SIG-M5 treated with dmso at 0.1 percent for 504 hours (cell line): ENCODE data around the gene TOX2.

Source experiments
- DNase-seq: peaks from one replicate; lab custom pipeline; 2025; ENCODE audit not compliant: unreplicated experiment; lab: John Stamatoyannopoulos, UW

TOX2 gene

GRCh38 chr20:43994486-43995100 lies 79.9 kb downstream of the TOX2 start:
- DNase-seq, result no peak

- no peak for DNase-seq
These were observed 81.0 kb downstream of the TOX2 start for GRCh38 chr20:43995645-43996044.

DNA sequence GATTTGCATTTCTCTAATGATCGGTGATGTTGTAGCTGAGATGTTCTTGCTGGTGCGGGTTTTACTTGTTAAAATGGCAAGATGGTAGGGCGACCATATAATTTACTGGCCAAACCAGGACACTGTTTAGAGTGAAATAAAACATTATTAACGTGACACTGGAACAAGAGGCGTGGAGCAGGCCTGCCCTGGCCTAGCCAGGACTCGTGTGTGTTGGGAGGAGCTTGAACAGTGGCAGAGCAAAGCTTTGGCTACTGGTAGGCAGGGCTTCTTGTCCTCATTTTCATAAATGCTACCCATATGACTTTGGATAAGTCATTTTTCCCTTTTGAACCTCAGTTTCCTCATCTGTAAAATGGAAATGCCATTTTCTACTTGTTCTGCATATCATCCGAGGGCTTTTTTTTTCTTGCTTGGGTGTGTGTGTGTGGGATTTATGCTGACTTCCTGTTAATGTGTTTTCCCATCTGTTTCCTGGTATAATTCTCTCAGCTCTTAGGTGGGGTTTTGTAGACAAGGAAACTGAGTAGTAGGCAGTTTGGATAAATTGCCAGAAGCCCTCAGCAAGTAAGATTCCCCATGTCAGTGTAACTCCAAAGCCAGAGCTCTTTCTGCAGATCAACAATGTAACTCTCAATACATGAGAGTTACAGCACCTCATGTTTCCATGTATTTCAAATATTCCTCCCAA lies 81.7 kb downstream of the TOX2 start:
- DNase-seq, result no peak

GRCh38 chr20:43999848-44000247 lies 85.2 kb downstream of the TOX2 start:
- no peak for DNase-seq

GRCh38 chr20:44001667-44002596 lies 87.3 kb downstream of the TOX2 start:
- DNase-seq, result no peak

DNA sequence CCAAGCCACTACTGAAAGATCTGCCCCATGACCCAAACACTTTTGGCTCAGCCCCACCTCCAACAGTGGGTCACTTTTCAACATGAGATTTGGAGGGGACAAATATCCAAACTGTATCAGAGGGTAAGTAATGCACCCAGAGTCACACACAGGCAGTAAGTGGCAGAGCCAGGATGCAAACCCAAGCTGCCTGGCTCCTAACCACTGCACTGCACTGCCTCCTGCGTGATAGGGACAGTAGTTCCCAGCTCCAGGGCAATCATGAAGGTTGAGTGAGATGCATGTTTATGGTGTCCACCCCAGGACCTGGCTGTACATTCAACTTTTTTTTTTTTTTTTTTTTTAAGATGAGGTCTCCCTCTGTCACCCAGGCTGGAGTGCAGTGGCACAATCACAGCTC lies 88.2 kb downstream of the TOX2 start:
- DNase-seq, result no peak

DNA sequence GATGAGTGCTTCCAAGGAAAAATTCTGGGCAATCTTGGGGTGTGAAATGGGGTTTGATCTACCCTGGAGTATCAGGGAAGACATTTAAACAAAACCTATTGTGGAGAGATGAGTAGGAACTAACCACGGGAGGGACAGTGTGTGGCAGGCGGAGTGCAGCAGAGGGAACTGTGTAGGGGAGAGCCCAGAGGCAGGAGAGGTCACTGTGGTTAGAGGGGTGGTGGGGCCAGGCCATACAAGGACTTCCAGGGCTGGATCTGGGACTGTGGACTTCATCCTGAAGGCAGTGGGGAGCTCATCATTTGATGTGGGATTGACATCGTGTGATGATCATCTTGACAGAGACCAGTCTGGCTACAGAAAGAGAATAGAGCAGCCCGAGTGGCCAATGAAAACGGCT lies 89.0 kb downstream of the TOX2 start:
- DNase-seq, result no peak

DNA sequence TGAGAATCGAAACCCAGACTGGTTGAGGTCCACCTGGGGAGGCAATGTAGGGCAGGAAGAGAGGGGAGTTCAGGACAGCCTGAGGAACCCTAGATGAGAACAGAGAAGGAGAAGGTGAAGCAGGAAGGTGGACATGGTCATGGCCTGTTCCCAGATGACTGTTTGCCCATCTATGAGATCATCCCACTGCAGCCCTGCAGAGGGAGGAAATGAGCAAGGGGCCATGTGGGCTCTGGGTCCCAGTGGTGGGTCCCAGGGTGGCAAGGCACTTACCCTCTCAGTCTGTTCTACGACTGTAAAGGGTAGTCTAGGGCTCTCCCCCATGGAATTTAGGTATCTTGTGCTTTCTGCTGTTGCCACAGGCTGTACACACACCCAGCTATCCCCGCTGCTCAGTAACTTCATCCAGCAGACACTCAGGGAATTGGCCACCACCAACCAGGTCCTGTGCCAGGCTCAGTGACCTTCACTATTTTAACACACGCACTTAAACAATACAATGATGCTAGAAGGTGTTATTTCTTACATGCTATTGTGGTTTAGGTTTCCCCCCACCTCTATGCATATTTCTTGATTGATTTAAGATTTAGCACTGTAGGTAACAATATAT lies 89.8 kb downstream of the TOX2 start:
- DNase-seq, result no peak

DNA sequence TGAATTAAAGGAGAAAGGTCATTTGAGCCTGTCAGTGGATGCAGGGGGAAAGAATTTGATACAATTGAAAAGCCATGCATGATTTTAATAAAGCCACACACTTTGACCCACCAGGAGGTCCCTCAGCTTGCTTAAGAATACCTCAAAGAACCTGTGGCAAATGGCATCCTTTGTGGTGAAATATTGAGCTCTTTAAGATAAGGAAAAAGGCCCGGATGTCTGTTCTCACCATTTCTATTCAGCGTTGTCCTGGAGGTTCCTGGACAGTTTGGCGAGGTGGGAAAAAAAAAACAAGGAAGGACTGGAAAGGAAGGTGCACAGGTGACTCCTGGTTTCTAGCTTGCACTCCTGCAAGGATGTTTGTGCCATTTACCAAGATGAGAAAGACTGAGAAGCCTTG lies 91.0 kb downstream of the TOX2 start:
- DNase-seq, result no peak

DNA sequence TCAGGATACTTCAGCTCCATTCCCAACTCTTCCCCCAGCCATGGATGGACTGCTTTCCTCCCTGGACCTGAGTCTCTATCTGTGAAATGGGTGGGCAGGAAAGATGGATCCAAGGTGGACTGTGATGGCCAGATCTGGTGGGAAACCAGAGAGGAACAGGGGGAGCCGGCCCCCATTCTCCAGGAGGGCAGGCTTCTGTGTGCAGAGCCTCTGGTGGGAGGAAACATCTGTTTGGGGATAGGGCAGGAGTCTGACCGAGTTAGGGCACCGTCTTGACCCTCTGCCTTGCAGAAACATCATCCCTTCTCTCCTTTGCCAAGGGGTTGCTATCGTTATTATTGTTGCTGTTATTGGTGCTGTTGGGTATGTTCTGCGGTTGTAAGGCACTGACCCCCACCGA lies 91.5 kb downstream of the TOX2 start:
- DNase-seq, result no peak

DNA sequence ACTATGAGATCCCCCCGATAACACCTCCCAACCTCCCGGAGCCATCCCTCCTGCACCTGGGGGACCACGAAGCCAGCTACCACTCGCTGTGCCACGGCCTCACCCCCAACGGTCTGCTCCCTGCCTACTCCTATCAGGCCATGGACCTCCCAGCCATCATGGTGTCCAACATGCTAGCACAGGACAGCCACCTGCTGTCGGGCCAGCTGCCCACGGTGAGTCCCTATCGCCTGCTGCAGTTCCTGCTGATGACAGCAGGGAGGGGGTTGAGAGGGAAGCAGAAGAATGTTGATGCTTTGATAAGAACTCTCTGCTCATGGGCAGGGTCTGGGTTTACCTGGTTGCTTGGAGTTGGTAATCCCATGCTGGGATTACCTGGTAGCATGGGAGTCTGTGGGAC lies 91.9 kb downstream of the TOX2 start:
- DNase-seq, result no peak

- DNase-seq, result no peak
These were observed 94.4 kb downstream of the TOX2 start for GRCh38 chr20:44008806-44009678.

DNA sequence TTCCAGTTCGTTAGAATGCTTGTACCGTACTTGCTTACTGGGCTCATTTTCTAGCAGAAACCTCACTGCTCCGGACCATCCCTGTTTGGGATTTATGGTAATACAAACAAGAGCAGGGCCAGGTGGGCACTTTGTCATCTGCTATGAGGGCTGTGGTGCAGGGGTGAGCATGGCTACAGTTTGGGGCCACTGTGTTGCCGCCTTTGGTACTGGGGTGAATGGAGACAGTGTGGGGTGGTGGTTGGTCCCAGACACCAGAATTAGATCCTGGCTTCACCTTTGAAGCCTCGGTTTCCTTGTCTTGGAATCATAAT lies 95.0 kb downstream of the TOX2 start:
- no peak for DNase-seq

- no peak for DNase-seq
These were observed 95.6 kb downstream of the TOX2 start for GRCh38 chr20:44010162-44010704.

DNA sequence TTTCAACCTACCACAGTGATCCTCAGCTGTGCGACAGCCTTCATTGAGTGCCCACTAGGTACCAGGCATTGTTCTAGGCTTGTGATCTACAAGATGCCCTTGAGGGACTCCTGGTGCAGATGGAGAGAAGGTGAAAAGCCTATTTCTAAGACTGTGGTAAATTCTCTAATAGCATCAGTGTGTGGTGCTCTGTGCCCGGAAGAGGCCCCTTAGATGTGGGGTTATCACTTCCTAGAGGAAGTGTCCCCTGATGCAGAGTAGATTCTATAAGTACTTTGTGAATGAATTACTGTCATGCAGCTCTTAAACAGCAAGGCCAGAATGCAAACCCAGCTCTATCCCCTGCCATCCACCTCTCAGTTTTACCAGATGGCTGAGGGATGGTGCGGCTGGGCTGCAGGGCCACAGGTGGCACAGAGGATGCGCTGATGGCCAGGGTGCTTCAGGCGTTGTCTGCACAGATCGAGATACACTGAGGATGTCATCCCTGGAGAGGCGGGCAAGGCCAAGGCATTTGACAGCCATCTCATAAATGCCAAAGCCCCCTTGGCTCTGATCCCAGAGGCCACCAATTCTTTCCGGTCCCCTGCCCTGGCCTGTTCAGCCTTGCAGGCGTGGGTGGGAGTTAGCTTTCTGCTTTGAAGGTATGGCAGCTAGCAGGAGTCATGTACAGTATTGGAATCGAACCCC lies 96.7 kb downstream of the TOX2 start:
- DNase-seq, result no peak

- DNase-seq, result no peak
These were observed 98.0 kb downstream of the TOX2 start for GRCh38 chr20:44012466-44013226.

- DNase-seq, result no peak
These were observed 100.4 kb downstream of the TOX2 start for GRCh38 chr20:44014807-44015732.

GRCh38 chr20:44015733-44016103 lies 101.1 kb downstream of the TOX2 start:
- no peak for DNase-seq
